HCT116 (cell line): Measurements from ENCODE around the gene TBX15. TPM values are rescaled to one million over a fixed set of nuclear protein-coding genes. Genes with fewer than 3 reads are reported as not detected.

ENCODE experiments used
- ATAC-seq: fragments of 200-7000 bp; cut with Tn5 transposase; 2 replicates; pipeline ENCODE4 v1.9.1; 2020; ENCODE audit warnings: mild to moderate bottlenecking, moderate library complexity
- BruUV-seq: library from RNA; stranded (reverse); fragments of 400-500 nt; replicated peaks from 2 replicates; lab custom pipeline; 2021; lab: Mats Ljungman, UMichigan
- CTCF ChIA-PET: fragments of 300-600 bp; sonication (Branson Sonifier 250); formaldehyde crosslinking; loops from one replicate; lab custom pipeline; 2021; ENCODE audit warnings: antibody characterized with exemption; lab: Charles Lee
- POLR2A ChIA-PET: fragments of 300-600, 350-600 bp; sonication (Branson Sonifier 250); formaldehyde crosslinking; loops from one replicate; lab custom pipeline; 2021; ENCODE audit warnings: antibody characterized with exemption; lab: Charles Lee
- RAD21 ChIA-PET, 2 experiments: fragments of 300-600 bp; sonication (Branson Sonifier 250); formaldehyde crosslinking; loops; one replicate each; lab custom pipeline; 2023; ENCODE audit warnings: low total read pairs in 2 of 2; ENCODE audit not compliant: uncharacterized antibody in 2 of 2, unreplicated experiment in 2 of 2, low non-redundant PET in 1 of 2; lab: Charles Lee
- DNase-seq: peaks from one replicate; pipeline ENCODE4 v3.0.0-alpha.2; 2010; ENCODE audit warnings: low read depth, low spot score
- H2AFZ ChIP-seq: fragments of 200-600 bp; shearing (Covaris generic), sonication (generic); 2 replicates; pipeline ENCODE4 v1.6.1; 2017; ENCODE audit warnings: low read depth, mixed run types, mixed read lengths, antibody characterized with exemption, low read length; ENCODE audit not compliant: poor library complexity, severe bottlenecking
- H3K27ac ChIP-seq: 2 replicates; pipeline ENCODE4 v1.5.1; 2012; ENCODE audit warnings: low read depth, low read length
- H3K27me3 ChIP-seq: fragments of 200-600 bp; sonication (generic); 2 replicates; pipeline ENCODE4 v1.6.1; 2016; ENCODE audit warnings: mixed run types, low read length, mixed read lengths; ENCODE audit not compliant: insufficient read depth
- H3K36me3 ChIP-seq, 2 experiments: fragments of 200-500 bp in 1 of 2; fragments of 200-600 bp in 1 of 2; sonication (Bioruptor generic) in 1 of 2; sonication (generic) in 1 of 2; 2 replicates each; pipeline versions ENCODE4 v1.5.1 to v1.6.1; 2014 to 2016; ENCODE audit warnings: low read length in 2 of 2, inconsistent platforms in 1 of 2, mixed read lengths in 1 of 2, mixed run types in 1 of 2; ENCODE audit not compliant: insufficient read depth in 2 of 2, control insufficient read depth in 1 of 2
- H3K4me1 ChIP-seq, 2 experiments: fragments of 200-600 bp in 1 of 2; sonication (generic) in 1 of 2; 2 replicates each; pipeline versions ENCODE4 v1.5.1 to v1.6.1; 2012 to 2017; ENCODE audit warnings: low read length in 2 of 2, inconsistent platforms in 1 of 2, mild to moderate bottlenecking in 1 of 2, mixed read lengths in 1 of 2, mixed run types in 1 of 2, moderate library complexity in 1 of 2; ENCODE audit not compliant: insufficient read depth in 2 of 2, control insufficient read depth in 1 of 2
- H3K4me2 ChIP-seq: fragments of 200-600 bp; sonication (generic); 2 replicates; pipeline ENCODE4 v1.6.1; 2017; ENCODE audit warnings: mixed run types, low read length, mixed read lengths
- H3K4me3 ChIP-seq, 2 experiments: fragments of 200-600 bp in 1 of 2; sonication (generic) in 1 of 2; replicated peaks in 1 of 2; 2 replicates each; pipeline ENCODE4 v1.5.1; 2011 to 2016; ENCODE audit warnings: low read length in 2 of 2, control low read depth in 1 of 2, low read depth in 1 of 2, mild to moderate bottlenecking in 1 of 2, mixed read lengths in 1 of 2, mixed run types in 1 of 2
- H3K79me2 ChIP-seq: fragments of 200-600 bp; sonication (generic); 2 replicates; pipeline ENCODE4 v1.6.1; 2017; ENCODE audit warnings: mild to moderate bottlenecking, mixed run types, low read length, moderate library complexity, mixed read lengths; ENCODE audit not compliant: insufficient read depth
- H3K9ac ChIP-seq: fragments of 200-600 bp; sonication (generic); 2 replicates; pipeline ENCODE4 v1.6.1; 2016; ENCODE audit warnings: low read length, mixed read lengths
- H3K9me2 ChIP-seq: fragments of 200-600 bp; sonication (generic), shearing (Covaris generic); 2 replicates; pipeline ENCODE4 v1.6.1; 2017; ENCODE audit warnings: mixed run types, mild to moderate bottlenecking, moderate library complexity; ENCODE audit not compliant: insufficient read depth
- H3K9me3 ChIP-seq, 2 experiments: fragments of 200-500 bp in 1 of 2; fragments of 200-600 bp in 1 of 2; sonication (Bioruptor generic) in 1 of 2; sonication (generic) in 1 of 2; 2 replicates each; pipeline ENCODE4 v1.6.1; 2014 to 2017; ENCODE audit warnings: low read length in 2 of 2, mixed read lengths in 2 of 2, inconsistent platforms in 1 of 2, low read depth in 1 of 2, mild to moderate bottlenecking in 1 of 2, mixed run types in 1 of 2, moderate library complexity in 1 of 2; ENCODE audit not compliant: control insufficient read depth in 1 of 2, insufficient read depth in 1 of 2
- H4K20me1 ChIP-seq: fragments of 200-600 bp; sonication (generic), shearing (Covaris generic); 2 replicates; pipeline ENCODE4 v1.6.1; 2017; ENCODE audit warnings: mixed run types, mild to moderate bottlenecking, moderate library complexity; ENCODE audit not compliant: insufficient read depth
- ATF3 ChIP-seq: IDR thresholded peaks from 2 replicates; pipeline ENCODE4 v1.6.1; 2012
- CEBPB ChIP-seq: IDR thresholded peaks from 2 replicates; pipeline ENCODE4 v1.6.1; 2012; ENCODE audit warnings: low read depth
- MAX ChIP-seq: IDR thresholded peaks from 2 replicates; pipeline ENCODE4 v1.6.1; 2012
- SIN3A ChIP-seq: IDR thresholded peaks from 2 replicates; pipeline ENCODE4 v1.6.1; 2012; ENCODE audit warnings: low read depth
- SRF ChIP-seq: IDR thresholded peaks from 2 replicates; pipeline ENCODE4 v1.6.1; 2012; ENCODE audit warnings: low read depth
- YY1 ChIP-seq: IDR thresholded peaks from 2 replicates; pipeline ENCODE4 v1.6.1; 2011; ENCODE audit warnings: low read length, low read depth, moderate library complexity, mild to moderate bottlenecking; ENCODE audit not compliant: insufficient replicate concordance; ENCODE audit errors: extremely low read depth
- intact Hi-C: fragments of 100-400 bp; cut with micrococcal nuclease; formaldehyde crosslinking; loops from 2 replicates; pipeline ENCODE4 v1.10.0; 2022
- total RNA-seq: library from RNA; stranded (reverse); gene quantifications from one replicate; pipeline ENCODE4 v1.2.1, GENCODE V29; 2021; ENCODE audit not compliant: unreplicated experiment
- TF ChIP-seq, protein P1 (sequence below): IDR thresholded peaks from 2 replicates; pipeline ENCODE4 v1.6.1; 2011; ENCODE audit warnings: mild to moderate bottlenecking, low read length, moderate library complexity; ENCODE audit not compliant: insufficient replicate concordance; ENCODE audit errors: extremely low read depth
- TF ChIP-seq, protein P2 (sequence below), 3 experiments: fragments of 200-600 bp in 1 of 3; sonication (generic) in 1 of 3; IDR thresholded peaks in 2 of 3; conservative IDR thresholded peaks in 1 of 3; 2 replicates each; pipeline ENCODE4 v1.5.1; 2012 to 2017; ENCODE audit warnings: low read depth in 2 of 3, low read length in 2 of 3, antibody characterized with exemption in 1 of 3, borderline replicate concordance in 1 of 3, control low read depth in 1 of 3, mild to moderate bottlenecking in 1 of 3, mixed read lengths in 1 of 3, mixed run types in 1 of 3, moderate library complexity in 1 of 3; ENCODE audit not compliant: insufficient read depth in 1 of 3

Gene TBX15
- total RNA-seq, 1 experiment from 2014 or later = not detected

- no peaks in the 10 kb centered on the region for H3K36me3 ChIP-seq
- CTCF ChIA-PET = no interaction called here
- intact Hi-C loops = no loop called here
- TF ChIP-seq SRF (no peak), CEBPB (no peak), SIN3A (no peak), YY1 (no peak), ATF3 (no peak), MAX (no peak)
- TF ChIP-seq, protein P1, sequence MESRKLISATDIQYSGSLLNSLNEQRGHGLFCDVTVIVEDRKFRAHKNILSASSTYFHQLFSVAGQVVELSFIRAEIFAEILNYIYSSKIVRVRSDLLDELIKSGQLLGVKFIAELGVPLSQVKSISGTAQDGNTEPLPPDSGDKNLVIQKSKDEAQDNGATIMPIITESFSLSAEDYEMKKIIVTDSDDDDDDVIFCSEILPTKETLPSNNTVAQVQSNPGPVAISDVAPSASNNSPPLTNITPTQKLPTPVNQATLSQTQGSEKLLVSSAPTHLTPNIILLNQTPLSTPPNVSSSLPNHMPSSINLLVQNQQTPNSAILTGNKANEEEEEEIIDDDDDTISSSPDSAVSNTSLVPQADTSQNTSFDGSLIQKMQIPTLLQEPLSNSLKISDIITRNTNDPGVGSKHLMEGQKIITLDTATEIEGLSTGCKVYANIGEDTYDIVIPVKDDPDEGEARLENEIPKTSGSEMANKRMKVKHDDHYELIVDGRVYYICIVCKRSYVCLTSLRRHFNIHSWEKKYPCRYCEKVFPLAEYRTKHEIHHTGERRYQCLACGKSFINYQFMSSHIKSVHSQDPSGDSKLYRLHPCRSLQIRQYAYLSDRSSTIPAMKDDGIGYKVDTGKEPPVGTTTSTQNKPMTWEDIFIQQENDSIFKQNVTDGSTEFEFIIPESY = no peak
- TF ChIP-seq, protein P2, sequence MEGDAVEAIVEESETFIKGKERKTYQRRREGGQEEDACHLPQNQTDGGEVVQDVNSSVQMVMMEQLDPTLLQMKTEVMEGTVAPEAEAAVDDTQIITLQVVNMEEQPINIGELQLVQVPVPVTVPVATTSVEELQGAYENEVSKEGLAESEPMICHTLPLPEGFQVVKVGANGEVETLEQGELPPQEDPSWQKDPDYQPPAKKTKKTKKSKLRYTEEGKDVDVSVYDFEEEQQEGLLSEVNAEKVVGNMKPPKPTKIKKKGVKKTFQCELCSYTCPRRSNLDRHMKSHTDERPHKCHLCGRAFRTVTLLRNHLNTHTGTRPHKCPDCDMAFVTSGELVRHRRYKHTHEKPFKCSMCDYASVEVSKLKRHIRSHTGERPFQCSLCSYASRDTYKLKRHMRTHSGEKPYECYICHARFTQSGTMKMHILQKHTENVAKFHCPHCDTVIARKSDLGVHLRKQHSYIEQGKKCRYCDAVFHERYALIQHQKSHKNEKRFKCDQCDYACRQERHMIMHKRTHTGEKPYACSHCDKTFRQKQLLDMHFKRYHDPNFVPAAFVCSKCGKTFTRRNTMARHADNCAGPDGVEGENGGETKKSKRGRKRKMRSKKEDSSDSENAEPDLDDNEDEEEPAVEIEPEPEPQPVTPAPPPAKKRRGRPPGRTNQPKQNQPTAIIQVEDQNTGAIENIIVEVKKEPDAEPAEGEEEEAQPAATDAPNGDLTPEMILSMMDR (IDR thresholded peaks at IDR 0.05 in 2 of 3, conservative IDR thresholded peaks at IDR 0.05 in 1 of 3; ENCODE audit: borderline replicate concordance in 1 of 3, insufficient read depth in 1 of 3, low read depth in 2 of 3, low read length in 2 of 3) = no peak
- H3K79me2 ChIP-seq = no peaks in the 10 kb centered on the region
- H2AFZ ChIP-seq = no peak overlapping the region
- H3K4me3 ChIP-seq = no peak overlapping the region
- RAD21 ChIA-PET = no interaction called here
- ATAC-seq (no peak), DNase-seq (no peak)
- no TSS peak for BruUV-seq
- H3K4me2 ChIP-seq = no peak overlapping the region
- H3K27ac ChIP-seq = no peak overlapping the region
- no peak overlapping the region for H3K9ac ChIP-seq
- H3K27me3 ChIP-seq = no peaks in the 10 kb centered on the region
- no peaks in the 10 kb centered on the region for H3K9me3 ChIP-seq
- no peaks in the 10 kb centered on the region for H3K4me1 ChIP-seq
- no peaks in the 10 kb centered on the region for H3K9me2 ChIP-seq
- POLR2A ChIA-PET = no interaction called here
- H4K20me1 ChIP-seq = no peaks in the 10 kb centered on the region
Observed at GRCh38 chr1:118862755-118863154, 125.4 kb downstream of the TBX15 start.
